ENCODE results near the gene FLYWCH1. TPM values are rescaled to one million over a fixed set of nuclear protein-coding genes. Genes with fewer than 3 reads are reported as not detected.

Gene FLYWCH1
- total and polyA plus RNA-seq, 7 experiments from 2014 or later, result 12.4 to 149 (median 72.3) TPM

GRCh38 chr16:2990891-2991290 lies 79.2 kb downstream of the FLYWCH1 start:
- POLR2A ChIA-PET, result no interaction called here
- Histone ChIP-seq H3K4me1 (ENCODE audit: control insufficient read depth in 2 of 2, insufficient read depth in 2 of 2, low read length in 2 of 2) (no peaks in the 10 kb centered on the region), H3K36me3 (ENCODE audit: control insufficient read depth in 2 of 3, insufficient read depth in 3 of 3, low read length in 3 of 3) (no peaks in the 10 kb centered on the region), H3K27me3 (ENCODE audit: control insufficient read depth in 2 of 2, insufficient read depth in 2 of 2, low read length in 2 of 2) (no peaks in the 10 kb centered on the region), H3K27ac (ENCODE audit: low read depth, low read length) (no peak overlapping the region), H3K9me3 (ENCODE audit: control insufficient read depth in 2 of 3, low read length in 3 of 3) (no peaks in the 10 kb centered on the region), H3K4me3 (ENCODE audit: low read length) (no peak overlapping the region)
- CTCF ChIA-PET, result interaction anchor here (0.9 kb wide), 1 partner anchor 8 kb away, joined by 3 read pairs; no protein-coding TSS in a partner anchor
- DNase-seq (no peak), ATAC-seq (no peak)
- H3K27me3 Mint-ChIP-seq, result peaks cover 0 to 6% (median 0%) of the 10 kb centered on the region in 5 donors
- no peaks in the 10 kb centered on the region for H3K36me3 Mint-ChIP-seq
- H3K9me3 Mint-ChIP-seq, result peaks cover 0 to 2% (median 0%) of the 10 kb centered on the region in 11 donors
- H3K27ac Mint-ChIP-seq, result no peak overlapping the region
- intact Hi-C loops (cut with micrococcal nuclease), result no loop called here
- H3K4me3 Mint-ChIP-seq, result no peak overlapping the region
- no peaks in the 10 kb centered on the region for H3K4me1 Mint-ChIP-seq

- Histone ChIP-seq H3K27me3 (ENCODE audit: control insufficient read depth in 2 of 2, insufficient read depth in 2 of 2, low read length in 2 of 2) (no peaks in the 10 kb centered on the region), H3K9me3 (ENCODE audit: control insufficient read depth in 2 of 3, low read length in 3 of 3) (no peaks in the 10 kb centered on the region), H3K36me3 (ENCODE audit: control insufficient read depth in 2 of 3, insufficient read depth in 3 of 3, low read length in 3 of 3) (no peaks in the 10 kb centered on the region), H3K4me3 (ENCODE audit: low read length) (no peak overlapping the region), H3K27ac (ENCODE audit: low read depth, low read length) (no peak overlapping the region), H3K4me1 (ENCODE audit: control insufficient read depth in 2 of 2, insufficient read depth in 2 of 2, low read length in 2 of 2) (no peaks in the 10 kb centered on the region)
- DNase-seq, result no peak
- H3K9me3 Mint-ChIP-seq, result peaks cover 0 to 2% (median 0%) of the 10 kb centered on the region in 11 donors
- H3K27ac Mint-ChIP-seq, result no peak overlapping the region
- no peak for ATAC-seq
- H3K27me3 Mint-ChIP-seq, result peaks cover 0 to 6% (median 0%) of the 10 kb centered on the region in 5 donors
- POLR2A ChIA-PET, result no interaction called here
- CTCF ChIA-PET, result interaction anchor here (0.6 to 0.9 kb wide), 2 partner anchors 9 to 12 kb away, joined by 3 read pairs; no protein-coding TSS in a partner anchor
- H3K36me3 Mint-ChIP-seq, result no peaks in the 10 kb centered on the region
- intact Hi-C loops (cut with micrococcal nuclease), result no loop called here
- no peak overlapping the region for H3K4me3 Mint-ChIP-seq
- H3K4me1 Mint-ChIP-seq, result no peaks in the 10 kb centered on the region
Measured at GRCh38 chr16:2991566-2992261, 80.0 kb downstream of the FLYWCH1 start.

- H3K4me3 Mint-ChIP-seq, result no peak overlapping the region
- Histone ChIP-seq H3K36me3 (ENCODE audit: control insufficient read depth in 2 of 3, insufficient read depth in 3 of 3, low read length in 3 of 3) (no peaks in the 10 kb centered on the region), H3K27me3 (ENCODE audit: control insufficient read depth in 2 of 2, insufficient read depth in 2 of 2, low read length in 2 of 2) (no peaks in the 10 kb centered on the region), H3K4me3 (ENCODE audit: low read length) (no peak overlapping the region), H3K9me3 (ENCODE audit: control insufficient read depth in 2 of 3, low read length in 3 of 3) (no peaks in the 10 kb centered on the region), H3K4me1 (ENCODE audit: control insufficient read depth in 2 of 2, insufficient read depth in 2 of 2, low read length in 2 of 2) (no peaks in the 10 kb centered on the region), H3K27ac (ENCODE audit: low read depth, low read length) (no peak overlapping the region)
- no peaks in the 10 kb centered on the region for H3K4me1 Mint-ChIP-seq
- H3K27me3 Mint-ChIP-seq, result peaks cover 0 to 6% (median 0%) of the 10 kb centered on the region in 5 donors
- H3K9me3 Mint-ChIP-seq, result peaks cover 0 to 2% (median 0%) of the 10 kb centered on the region in 11 donors
- ATAC-seq (no peak), DNase-seq (no peak)
- H3K36me3 Mint-ChIP-seq, result no peaks in the 10 kb centered on the region
- intact Hi-C loops (cut with micrococcal nuclease), result no loop called here
- ChIA-PET CTCF (no interaction called here), POLR2A (no interaction called here)
- no peak overlapping the region for H3K27ac Mint-ChIP-seq
Measured at GRCh38 chr16:2992383-2993081, 80.8 kb downstream of the FLYWCH1 start.

GRCh38 chr16:2996298-2996697 lies 84.6 kb downstream of the FLYWCH1 start:
- no peaks in the 10 kb centered on the region for H3K9me3 Mint-ChIP-seq
- no peaks in the 10 kb centered on the region for H3K9me3 ChIP-seq (ENCODE audit: control insufficient read depth in 2 of 3, low read length in 3 of 3)
- H3K36me3 ChIP-seq (ENCODE audit: control insufficient read depth in 2 of 3, insufficient read depth in 3 of 3, low read length in 3 of 3), result no peaks in the 10 kb centered on the region
- H3K4me3 ChIP-seq (ENCODE audit: low read length), result no peak overlapping the region
- POLR2A ChIA-PET, result interaction anchor here (0.9 kb wide), 1 partner anchor 12 kb away, joined by 3 read pairs; no protein-coding TSS in a partner anchor
- H3K27ac Mint-ChIP-seq, result no peak overlapping the region
- no peaks in the 10 kb centered on the region for H3K4me1 ChIP-seq (ENCODE audit: control insufficient read depth in 2 of 2, insufficient read depth in 2 of 2, low read length in 2 of 2)
- no peak for DNase-seq
- no peaks in the 10 kb centered on the region for H3K36me3 Mint-ChIP-seq
- no peak for ATAC-seq
- H3K27me3 Mint-ChIP-seq, result peaks cover 0 to 7% (median 0%) of the 10 kb centered on the region in 5 donors
- CTCF ChIA-PET, result interaction anchor here (0.8 kb wide), 1 partner anchor 31 kb away, joined by 3 read pairs; no protein-coding TSS in a partner anchor
- H3K4me1 Mint-ChIP-seq, result no peaks in the 10 kb centered on the region
- H3K27me3 ChIP-seq (ENCODE audit: control insufficient read depth in 2 of 2, insufficient read depth in 2 of 2, low read length in 2 of 2), result no peaks in the 10 kb centered on the region
- no peak overlapping the region for H3K4me3 Mint-ChIP-seq
- intact Hi-C loops (cut with micrococcal nuclease), result no loop called here
- H3K27ac ChIP-seq (ENCODE audit: low read depth, low read length), result no peak overlapping the region

- Mint-ChIP-seq H3K36me3 (no peaks in the 10 kb centered on the region), H3K27ac (no peak overlapping the region), H3K9me3 (no peaks in the 10 kb centered on the region), H3K4me1 (peaks cover 0 to 7% (median 2%) of the 10 kb centered on the region in 7 donors), H3K27me3 (peaks cover 0 to 10% (median 0%) of the 10 kb centered on the region in 5 donors), H3K4me3 (no peak overlapping the region)
- DNase-seq (no peak), ATAC-seq (no peak)
- no peak overlapping the region for H3K4me3 ChIP-seq (ENCODE audit: low read length)
- H3K27ac ChIP-seq (ENCODE audit: low read depth, low read length), result no peak overlapping the region
- POLR2A ChIA-PET, result no interaction called here
- no peaks in the 10 kb centered on the region for H3K4me1 ChIP-seq (ENCODE audit: control insufficient read depth in 2 of 2, insufficient read depth in 2 of 2, low read length in 2 of 2)
- intact Hi-C loops (cut with micrococcal nuclease), result no loop called here
- H3K9me3 ChIP-seq (ENCODE audit: control insufficient read depth in 2 of 3, low read length in 3 of 3), result no peaks in the 10 kb centered on the region
- H3K27me3 ChIP-seq (ENCODE audit: control insufficient read depth in 2 of 2, insufficient read depth in 2 of 2, low read length in 2 of 2), result no peaks in the 10 kb centered on the region
- CTCF ChIA-PET, result interaction anchor here (1.2 kb wide), 1 partner anchor 28 kb away, joined by 3 read pairs; no protein-coding TSS in a partner anchor
- no peaks in the 10 kb centered on the region for H3K36me3 ChIP-seq (ENCODE audit: control insufficient read depth in 2 of 3, insufficient read depth in 3 of 3, low read length in 3 of 3)
Measured at GRCh38 chr16:2999929-3000328, 88.2 kb downstream of the FLYWCH1 start.

- Mint-ChIP-seq H3K9me3 (no peaks in the 10 kb centered on the region), H3K27me3 (peaks cover 0 to 13% (median 0%) of the 10 kb centered on the region in 5 donors), H3K36me3 (no peaks in the 10 kb centered on the region), H3K4me1 (peaks cover 0 to 9% (median 3%) of the 10 kb centered on the region in 7 donors), H3K4me3 (no peak overlapping the region), H3K27ac (no peak overlapping the region)
- no peak overlapping the region for H3K27ac ChIP-seq (ENCODE audit: low read depth, low read length)
- no peak for ATAC-seq
- no peaks in the 10 kb centered on the region for H3K27me3 ChIP-seq (ENCODE audit: control insufficient read depth in 2 of 2, insufficient read depth in 2 of 2, low read length in 2 of 2)
- DNase-seq, result no peak
- no peak overlapping the region for H3K4me3 ChIP-seq (ENCODE audit: low read length)
- ChIA-PET POLR2A (interaction anchor here (1.0 kb wide), 1 partner anchor 24 kb away, joined by 3 read pairs; the partner anchor contains the start of genes HCFC1R1 and THOC6), CTCF (interaction anchor here (1.2 to 1.5 kb wide), 2 partner anchors 19 to 27 kb away, joined by 3 to 5 read pairs; partner anchors contain the start of gene TNFRSF12A)
- no peaks in the 10 kb centered on the region for H3K36me3 ChIP-seq (ENCODE audit: control insufficient read depth in 2 of 3, insufficient read depth in 3 of 3, low read length in 3 of 3)
- intact Hi-C loops (cut with micrococcal nuclease), result no loop called here
- no peaks in the 10 kb centered on the region for H3K4me1 ChIP-seq (ENCODE audit: control insufficient read depth in 2 of 2, insufficient read depth in 2 of 2, low read length in 2 of 2)
- H3K9me3 ChIP-seq (ENCODE audit: control insufficient read depth in 2 of 3, low read length in 3 of 3), result no peaks in the 10 kb centered on the region
Measured at GRCh38 chr16:3000540-3000939, 88.8 kb downstream of the FLYWCH1 start.

Measured in naive thymus-derived CD4-positive, alpha-beta T cell (primary cell).